NCI-H748 treated with DMSO at 0.1 percent for 48 hours (cell line): ENCODE measurements around the gene ZNF66.
"Not testable (repeated sequence)": the region's sequence is repeated elsewhere in the genome, so short reads cannot be mapped to it uniquely, and the experiment has no call there.

Experiments used
- DNase-seq: peaks from one replicate; lab custom pipeline; 2025; lab: John Stamatoyannopoulos, UW

The ZNF66 gene

GRCh38 chr19:20776083-20777076 is at the start of gene ZNF66:
Gene ZNF66, plus strand, starts transcription at chr19:20776304. Its CDS starts 144 bp downstream, at chr19:20776448.
- DNase-seq: peak; percentile 91

DNA sequence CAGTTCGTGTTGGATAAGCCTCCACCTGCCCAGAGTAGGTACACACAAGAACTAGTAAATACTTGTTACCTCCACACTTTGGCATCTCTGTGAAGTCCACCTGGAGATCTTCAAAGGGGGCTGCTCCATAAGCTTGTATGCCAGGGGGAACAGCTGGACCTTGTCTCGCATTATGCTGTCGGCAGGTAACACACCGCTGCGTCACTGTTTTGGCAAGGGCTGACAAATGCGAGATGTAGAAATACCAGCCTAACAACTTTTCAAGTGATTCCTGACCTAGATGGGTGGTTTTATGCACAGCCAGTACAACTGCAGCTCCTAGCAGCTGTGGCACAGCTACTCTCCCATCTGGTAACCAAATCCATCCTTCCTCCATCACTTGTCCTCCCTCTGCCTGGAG is 25.9 kb upstream of the ZNF66 start:
- DNase-seq: not testable (repeated sequence)

GRCh38 chr19:20752291-20752690 is 23.8 kb upstream of the ZNF66 start:
- not testable (repeated sequence) for DNase-seq

DNA sequence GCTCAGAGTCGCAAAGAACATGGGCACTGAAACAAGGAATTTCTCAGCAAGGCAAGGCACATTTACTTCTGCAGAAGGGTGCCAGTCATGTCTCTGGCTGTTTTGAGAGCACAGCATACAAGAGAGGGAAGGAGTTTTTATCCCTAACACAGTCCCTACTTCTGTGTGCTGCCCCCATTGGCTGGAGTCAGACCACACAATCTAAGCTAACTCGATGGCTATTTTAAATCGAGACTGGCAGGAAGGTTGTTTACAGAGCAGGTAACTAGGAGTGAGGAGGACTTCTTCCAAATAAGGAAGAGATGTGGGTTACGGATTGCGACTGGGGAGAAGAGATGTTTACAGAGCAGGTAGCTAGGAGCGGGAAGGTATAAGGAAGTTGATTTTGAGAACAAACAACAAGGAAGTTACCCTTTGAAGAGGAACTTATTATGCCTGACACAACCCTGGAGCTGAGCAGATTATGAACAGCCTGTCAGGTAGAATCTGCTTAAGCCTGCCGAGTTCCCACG is 6.8 kb upstream of the ZNF66 start:
- DNase-seq: not testable (repeated sequence)

DNA sequence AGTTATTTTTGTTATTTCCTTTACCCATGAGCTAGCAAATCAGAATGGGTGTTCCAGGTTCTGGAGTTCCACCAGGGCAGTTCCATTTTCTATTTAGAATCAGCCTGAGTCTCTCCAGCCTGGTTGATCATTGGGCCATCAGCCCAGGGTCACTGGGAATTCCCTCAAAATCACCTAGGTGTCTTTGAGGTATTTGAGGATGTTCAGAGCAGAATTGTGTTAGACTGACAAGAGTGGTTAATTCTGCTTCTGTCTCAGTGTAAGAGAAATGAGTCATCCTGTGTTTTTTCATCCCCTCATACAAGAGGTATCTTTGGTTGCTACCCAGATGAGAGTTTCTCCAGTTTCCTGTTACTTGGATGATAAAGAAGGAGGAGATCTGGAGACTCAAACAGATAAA is 11.7 kb downstream of the ZNF66 start:
- no peak for DNase-seq

DNA sequence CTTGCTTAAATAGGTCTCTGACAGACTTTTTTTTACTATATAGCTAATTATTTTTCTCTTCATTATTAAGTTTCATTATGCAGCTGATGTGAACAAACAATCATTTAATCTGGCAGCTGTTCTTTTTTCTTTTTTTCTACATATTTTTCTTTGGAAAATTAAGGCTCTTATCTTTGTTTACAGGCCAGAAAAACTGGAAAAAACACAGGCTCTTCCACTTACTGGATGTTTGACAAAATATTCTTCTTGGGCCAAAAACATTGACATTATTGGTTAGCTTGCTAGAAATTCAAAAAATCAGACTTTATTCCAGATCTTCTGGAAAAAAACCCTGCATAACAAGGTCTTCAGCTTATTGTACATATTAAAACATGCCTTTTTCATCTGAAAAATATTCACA is 15.7 kb downstream of the ZNF66 start:
- DNase-seq: no peak

DNA sequence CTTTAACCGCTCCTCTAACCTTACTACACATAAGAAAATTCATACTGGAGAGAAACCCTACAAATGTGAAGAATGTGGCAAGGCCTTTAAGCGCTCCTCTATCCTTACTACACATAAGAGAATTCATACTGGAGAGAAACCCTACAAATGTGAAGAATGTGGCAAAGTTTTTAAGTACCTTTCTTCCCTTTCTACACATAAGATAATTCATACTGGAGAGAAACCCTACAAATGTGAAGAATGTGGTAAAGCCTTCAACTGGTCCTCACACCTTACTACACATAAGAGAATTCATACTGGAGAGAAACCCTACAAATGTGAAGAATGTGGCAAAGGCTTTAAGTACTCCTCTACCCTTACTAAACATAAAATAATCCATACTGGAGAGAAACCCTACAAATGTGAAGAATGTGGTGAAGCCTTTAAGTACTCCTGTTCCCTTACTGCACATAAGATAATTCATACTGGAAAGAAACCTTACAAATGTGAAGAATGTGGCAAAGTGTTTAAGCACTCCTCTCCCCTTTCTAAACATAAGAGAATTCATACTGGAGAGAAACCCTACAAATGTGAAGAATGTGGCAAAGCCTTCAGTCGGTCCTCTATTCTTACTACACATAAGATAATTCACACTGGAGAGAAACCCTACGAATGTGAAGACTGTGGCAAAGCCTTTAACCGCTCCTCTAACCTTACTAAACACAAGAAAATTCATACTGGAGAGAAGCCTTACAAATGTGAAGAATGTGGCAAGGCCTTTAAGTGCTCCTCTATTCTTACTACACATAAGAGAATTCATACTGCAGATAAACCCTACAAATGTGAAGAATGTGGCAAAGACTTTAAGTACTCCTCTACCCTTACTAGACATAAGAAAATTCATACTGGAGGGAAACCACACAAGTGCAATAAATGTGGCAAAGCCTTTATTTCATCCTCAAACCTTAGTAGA is 30.5 kb downstream of the ZNF66 start:
- not testable (repeated sequence) for DNase-seq

GRCh38 chr19:20840371-20840770 is 64.3 kb downstream of the ZNF66 start:
- DNase-seq: no peak
